Immature natural killer cell (primary cell): Measurements from ENCODE around the gene GATA3. TPM values are rescaled to one million over a fixed set of nuclear protein-coding genes. Genes with fewer than 3 reads are reported as not detected.

Source experiments
- DNase-seq, 3 donors: peaks; one replicate each; pipeline ENCODE4 v3.0.0; 2022; ENCODE audit warnings: mixed read lengths in 1 of 3
- H3K27ac Mint-ChIP-seq, 6 donors: one replicate each; pipeline ENCODE4 v1.8.0; 2020; ENCODE audit warnings: mixed read lengths in 6 of 6, mild to moderate bottlenecking in 5 of 6, inconsistent platforms in 4 of 6, moderate library complexity in 3 of 6
- H3K27me3 Mint-ChIP-seq, 3 donors: one replicate each; pipeline ENCODE4 v1.8.0; 2020 to 2021; ENCODE audit warnings: low read depth in 3 of 3, mild to moderate bottlenecking in 3 of 3, mixed read lengths in 3 of 3, moderate library complexity in 3 of 3, inconsistent platforms in 1 of 3
- H3K36me3 Mint-ChIP-seq, 3 donors: one replicate each; pipeline ENCODE4 v1.8.0; 2020; ENCODE audit warnings: mixed read lengths in 3 of 3, inconsistent platforms in 2 of 3, mild to moderate bottlenecking in 2 of 3
- H3K4me1 Mint-ChIP-seq, 2 donors: one replicate each; pipeline ENCODE4 v1.8.0; 2020; ENCODE audit warnings: inconsistent platforms in 2 of 2, mild to moderate bottlenecking in 2 of 2, mixed read lengths in 2 of 2, moderate library complexity in 1 of 2
- H3K4me3 Mint-ChIP-seq, 5 donors: one replicate each; pipeline ENCODE4 v1.8.0; 2020; ENCODE audit warnings: mild to moderate bottlenecking in 5 of 5, mixed read lengths in 5 of 5, inconsistent platforms in 3 of 5, moderate library complexity in 3 of 5
- H3K9me3 Mint-ChIP-seq, 6 donors: one replicate each; pipeline ENCODE4 v1.8.0; 2020; ENCODE audit warnings: mild to moderate bottlenecking in 6 of 6, mixed read lengths in 6 of 6, inconsistent platforms in 4 of 6, moderate library complexity in 3 of 6
- polyA plus RNA-seq, 3 donors: library from polyadenylated mRNA; unstranded; fragments of 300-500 nt; fragmentation: Illumina TruSeq; gene quantifications; one replicate each; pipeline ENCODE4 v1.2.3, GENCODE V29; 2021

Gene GATA3
- polyA plus RNA-seq, 3 donors from 2014 or later = 27.2 to 52.1 (median 36.8) TPM

- peaks cover 76 to 95% of the 10 kb centered on the region in 2 donors for H3K4me1 Mint-ChIP-seq
- peak overlapping the region in 1 of 5 donors; percentile 2 for H3K4me3 Mint-ChIP-seq
- H3K36me3 Mint-ChIP-seq = peaks cover 33 to 76% (median 42%) of the 10 kb centered on the region in 3 donors
- no peak for DNase-seq
- H3K9me3 Mint-ChIP-seq = no peaks in the 10 kb centered on the region
- H3K27ac Mint-ChIP-seq = peak overlapping the region in 4 of 6 donors; percentile 40 to 73 (median 71)
- peaks cover 4 to 21% (median 12%) of the 10 kb centered on the region in 3 donors for H3K27me3 Mint-ChIP-seq
Observed at GRCh38 chr10:8066797-8067196, 12.3 kb downstream of the GATA3 start.

- Mint-ChIP-seq H3K9me3 (no peaks in the 10 kb centered on the region), H3K27ac (peak overlapping the region in 4 of 6 donors; percentile 7 to 88 (median 59)), H3K4me3 (peak overlapping the region in 2 of 5 donors; percentile 10 to 66), H3K36me3 (peaks cover 43 to 82% (median 59%) of the 10 kb centered on the region in 3 donors), H3K27me3 (peaks cover 4 to 21% (median 5%) of the 10 kb centered on the region in 3 donors), H3K4me1 (peaks cover 70 to 94% of the 10 kb centered on the region in 2 donors)
- no peak for DNase-seq
Observed at GRCh38 chr10:8069108-8069507, 14.6 kb downstream of the GATA3 start.

GRCh38 chr10:8069627-8070026, 15.1 kb downstream of the GATA3 start:
- H3K4me3 Mint-ChIP-seq = no peak overlapping the region
- peaks cover 2 to 21% (median 5%) of the 10 kb centered on the region in 3 donors for H3K27me3 Mint-ChIP-seq

GRCh38 chr10:8070440-8070839, 16.0 kb downstream of the GATA3 start:
- peaks cover 67 to 93% of the 10 kb centered on the region in 2 donors for H3K4me1 Mint-ChIP-seq
- DNase-seq = no peak
- peaks cover 3 to 19% (median 5%) of the 10 kb centered on the region in 3 donors for H3K27me3 Mint-ChIP-seq
- peak overlapping the region in 2 of 6 donors; percentile 39 to 65 for H3K27ac Mint-ChIP-seq
- peaks cover 38 to 79% (median 61%) of the 10 kb centered on the region in 3 donors for H3K36me3 Mint-ChIP-seq
- H3K4me3 Mint-ChIP-seq = no peak overlapping the region
- no peaks in the 10 kb centered on the region for H3K9me3 Mint-ChIP-seq

More at GRCh38 chr10:8069627-8070026, 15.1 kb downstream of the GATA3 start:
- Mint-ChIP-seq H3K9me3 (no peaks in the 10 kb centered on the region), H3K36me3 (peaks cover 38 to 80% (median 62%) of the 10 kb centered on the region in 3 donors), H3K27ac (peak overlapping the region in 1 of 6 donors; percentile 88), H3K4me1 (peaks cover 67 to 94% of the 10 kb centered on the region in 2 donors)
- no peak for DNase-seq

- H3K27me3 Mint-ChIP-seq = peaks cover 1 to 13% (median 2%) of the 10 kb centered on the region in 3 donors
- H3K4me3 Mint-ChIP-seq = no peak overlapping the region
- peaks cover 32 to 76% (median 59%) of the 10 kb centered on the region in 3 donors for H3K36me3 Mint-ChIP-seq
- H3K27ac Mint-ChIP-seq = peak overlapping the region in 5 of 6 donors; percentile 5 to 47 (median 27)
- no peak for DNase-seq
- peaks cover 61 to 93% of the 10 kb centered on the region in 2 donors for H3K4me1 Mint-ChIP-seq
- H3K9me3 Mint-ChIP-seq = no peaks in the 10 kb centered on the region
Observed at GRCh38 chr10:8071006-8071405, 16.5 kb downstream of the GATA3 start.

GRCh38 chr10:8071666-8072065, 17.2 kb downstream of the GATA3 start:
- Mint-ChIP-seq H3K9me3 (no peaks in the 10 kb centered on the region), H3K27me3 (peaks cover 1 to 7% (median 2%) of the 10 kb centered on the region in 3 donors), H3K4me1 (peaks cover 56 to 86% of the 10 kb centered on the region in 2 donors), H3K27ac (peak overlapping the region in 3 of 6 donors; percentile 27 to 78 (median 63)), H3K4me3 (no peak overlapping the region), H3K36me3 (peaks cover 26 to 70% (median 54%) of the 10 kb centered on the region in 3 donors)
- no peak for DNase-seq

- Mint-ChIP-seq H3K27me3 (peaks cover 1 to 7% (median 2%) of the 10 kb centered on the region in 3 donors), H3K4me1 (peaks cover 52 to 81% of the 10 kb centered on the region in 2 donors), H3K27ac (peak overlapping the region in 5 of 6 donors; percentile 6 to 82 (median 78)), H3K36me3 (peaks cover 21 to 64% (median 50%) of the 10 kb centered on the region in 3 donors), H3K9me3 (no peaks in the 10 kb centered on the region), H3K4me3 (no peak overlapping the region)
- no peak for DNase-seq
Observed at GRCh38 chr10:8072211-8072610, 17.7 kb downstream of the GATA3 start.

GRCh38 chr10:8073691-8074416, 19.4 kb downstream of the GATA3 start:
- DNase-seq = no peak
- H3K36me3 Mint-ChIP-seq = peaks cover 28 to 60% (median 43%) of the 10 kb centered on the region in 3 donors
- peaks cover 1 to 3% (median 2%) of the 10 kb centered on the region in 3 donors for H3K27me3 Mint-ChIP-seq
- H3K4me3 Mint-ChIP-seq = peak overlapping the region in 1 of 5 donors; percentile 27
- H3K27ac Mint-ChIP-seq = peak overlapping the region; percentile 73 to 88 (median 80)
- no peaks in the 10 kb centered on the region for H3K9me3 Mint-ChIP-seq
- peaks cover 39 to 73% of the 10 kb centered on the region in 2 donors for H3K4me1 Mint-ChIP-seq

- Mint-ChIP-seq H3K9me3 (no peaks in the 10 kb centered on the region), H3K27me3 (peaks cover 0 to 2% (median 0%) of the 10 kb centered on the region in 3 donors), H3K4me3 (no peak overlapping the region), H3K36me3 (peaks cover 24 to 49% (median 38%) of the 10 kb centered on the region in 3 donors), H3K27ac (peak overlapping the region in 4 of 6 donors; percentile 24 to 73 (median 27)), H3K4me1 (peaks cover 33 to 62% of the 10 kb centered on the region in 2 donors)
- DNase-seq = no peak
Observed at GRCh38 chr10:8074881-8075280, 20.4 kb downstream of the GATA3 start.

GRCh38 chr10:8075282-8076260, 21.1 kb downstream of the GATA3 start:
- peaks cover 24 to 45% (median 34%) of the 10 kb centered on the region in 3 donors for H3K36me3 Mint-ChIP-seq
- no peaks in the 10 kb centered on the region for H3K9me3 Mint-ChIP-seq
- no peak overlapping the region for H3K4me3 Mint-ChIP-seq
- H3K27ac Mint-ChIP-seq = peak overlapping the region in 3 of 6 donors; percentile 28 to 62 (median 46)
- H3K27me3 Mint-ChIP-seq = peaks cover 0 to 2% (median 0%) of the 10 kb centered on the region in 3 donors
- DNase-seq = no peak
- peaks cover 29 to 55% of the 10 kb centered on the region in 2 donors for H3K4me1 Mint-ChIP-seq

- Mint-ChIP-seq H3K27ac (no peak overlapping the region), H3K9me3 (no peaks in the 10 kb centered on the region), H3K36me3 (peaks cover 26 to 41% (median 26%) of the 10 kb centered on the region in 3 donors), H3K27me3 (peaks cover 0 to 2% (median 0%) of the 10 kb centered on the region in 3 donors), H3K4me3 (no peak overlapping the region), H3K4me1 (peaks cover 22 to 42% of the 10 kb centered on the region in 2 donors)
- no peak for DNase-seq
Observed at GRCh38 chr10:8076933-8077332, 22.4 kb downstream of the GATA3 start.

- Mint-ChIP-seq H3K4me3 (no peak overlapping the region), H3K27me3 (peaks cover 0 to 2% (median 0%) of the 10 kb centered on the region in 3 donors), H3K9me3 (no peaks in the 10 kb centered on the region), H3K27ac (peak overlapping the region in 4 of 6 donors; percentile 8 to 58 (median 32)), H3K36me3 (peaks cover 22 to 39% (median 26%) of the 10 kb centered on the region in 3 donors), H3K4me1 (peaks cover 15 to 32% of the 10 kb centered on the region in 2 donors)
- DNase-seq = no peak
Observed at GRCh38 chr10:8078027-8078426, 23.5 kb downstream of the GATA3 start.

- H3K36me3 Mint-ChIP-seq = peaks cover 12 to 39% (median 24%) of the 10 kb centered on the region in 3 donors
- DNase-seq = no peak
- peaks cover 6 to 21% of the 10 kb centered on the region in 2 donors for H3K4me1 Mint-ChIP-seq
- H3K4me3 Mint-ChIP-seq = no peak overlapping the region
- H3K27ac Mint-ChIP-seq = no peak overlapping the region
- H3K9me3 Mint-ChIP-seq = no peaks in the 10 kb centered on the region
- peaks cover 0 to 2% (median 0%) of the 10 kb centered on the region in 3 donors for H3K27me3 Mint-ChIP-seq
Observed at GRCh38 chr10:8079126-8079525, 24.6 kb downstream of the GATA3 start.
